K562 (cell line): ENCODE measurements around the gene GRK1. TPM values are rescaled to one million over a fixed set of nuclear protein-coding genes. Genes with fewer than 3 reads are reported as not detected.

ENCODE experiments used
- CBFA2T2 ChIP-seq: fragments of 450-650 bp; conservative IDR thresholded peaks from 2 replicates; pipeline ENCODE4 v1.6.1; 2017; ENCODE audit warnings: mild to moderate bottlenecking
- CTCF ChIP-seq, 3 experiments: IDR thresholded peaks in 2 of 3; conservative IDR thresholded peaks in 1 of 3; 2 replicates each; pipeline ENCODE4 v1.5.1; 2011 to 2012; ENCODE audit warnings: low read length in 3 of 3, mild to moderate bottlenecking in 3 of 3, control low read depth in 2 of 3, improper control_type of control experiment in 1 of 3, inconsistent platforms in 1 of 3, low read depth in 1 of 3, mixed read lengths in 1 of 3, moderate library complexity in 1 of 3; ENCODE audit not compliant: insufficient read depth in 2 of 3
- ETV1 ChIP-seq: fragments of 450-650 bp; conservative IDR thresholded peaks from 2 replicates; pipeline ENCODE4 v1.6.1; 2016; ENCODE audit warnings: missing genetic modification characterization, control low read depth, low read depth, missing compliant biosample characterization
- HNRNPH1 ChIP-seq: fragments of 200-400 bp; formaldehyde crosslinking; optimal IDR thresholded peaks from 2 replicates; pipeline ENCODE3; 2017; ENCODE audit warnings: low read depth, mild to moderate bottlenecking, low read length, moderate library complexity
- L3MBTL2 ChIP-seq: fragments of 450-650 bp; IDR thresholded peaks from 2 replicates; pipeline ENCODE4 v1.6.1; 2016; ENCODE audit warnings: mild to moderate bottlenecking, moderate library complexity
- MIER1 ChIP-seq: fragments of 450-650 bp; IDR thresholded peaks from 2 replicates; pipeline ENCODE4 v1.6.1; 2016; ENCODE audit warnings: antibody characterized with exemption, mild to moderate bottlenecking, low read depth
- NONO ChIP-seq, 2 experiments: fragments of 200-400 bp in 1 of 2; fragments of 450-650 bp in 1 of 2; formaldehyde crosslinking in 1 of 2; IDR thresholded peaks; 2 replicates each; pipeline ENCODE4 v1.6.1; 2017; ENCODE audit warnings: low read depth in 2 of 2, mild to moderate bottlenecking in 2 of 2, moderate library complexity in 2 of 2, low read length in 1 of 2
- NR2C2 ChIP-seq, 2 experiments: fragments of 200-800 bp in 1 of 2; sonication (Bioruptor generic) in 1 of 2; sonication (generic) in 1 of 2; formaldehyde crosslinking in 1 of 2; IDR thresholded peaks; 2 replicates each; pipeline versions ENCODE4 v1.6.1 to v1.8.0; 2016 to 2022; ENCODE audit warnings: mild to moderate bottlenecking in 1 of 2, missing compliant biosample characterization in 1 of 2, missing genetic modification characterization in 1 of 2, missing genetic modification reagents in 1 of 2
- PRDM10 ChIP-seq: fragments of 450-650 bp; IDR thresholded peaks from 2 replicates; pipeline ENCODE4 v1.6.1; 2018; ENCODE audit not compliant: partially characterized antibody
- RAD21 ChIP-seq, 2 experiments: fragments of 250-450 bp in 1 of 2; fragments of 450-650 bp in 1 of 2; sonication (Bioruptor Pico) in 1 of 2; formaldehyde crosslinking in 1 of 2; IDR thresholded peaks in 1 of 2; conservative IDR thresholded peaks in 1 of 2; 2 replicates each; pipeline versions ENCODE4 v1.4.0 to v1.8.0; 2020 to 2022; ENCODE audit warnings: mild to moderate bottlenecking in 2 of 2, moderate library complexity in 1 of 2
- SP1 ChIP-seq: sonication (generic); formaldehyde crosslinking; IDR thresholded peaks from 2 replicates; pipeline ENCODE4 v1.8.1; 2022; ENCODE audit warnings: mild to moderate bottlenecking, missing genetic modification reagents
- TCF3 ChIP-seq: sonication (generic); formaldehyde crosslinking; IDR thresholded peaks from 2 replicates; pipeline ENCODE4 v1.4.0; 2020; ENCODE audit warnings: mild to moderate bottlenecking, missing genetic modification reagents
- TFE3 ChIP-seq: fragments of 450-650 bp; formaldehyde crosslinking; IDR thresholded peaks from 2 replicates; pipeline ENCODE4 v1.4.0; 2020; ENCODE audit warnings: mild to moderate bottlenecking, mixed read lengths
- XRCC4 ChIP-seq: IDR thresholded peaks from one replicate; pipeline ENCODE4 v1.6.1; 2011; ENCODE audit not compliant: insufficient read depth, insufficient read length; ENCODE audit errors: extremely low read depth
- ZNF197 ChIP-seq: fragments of 200-800 bp; sonication (Bioruptor generic); IDR thresholded peaks from 2 replicates; pipeline ENCODE4 v1.6.1; 2016; ENCODE audit warnings: low read depth, missing genetic modification characterization, missing compliant biosample characterization
- ZNF431 ChIP-seq: sonication (generic); formaldehyde crosslinking; IDR thresholded peaks from 2 replicates; pipeline ENCODE4 v1.8.0; 2022; ENCODE audit warnings: mild to moderate bottlenecking, missing genetic modification reagents
- polyA plus RNA-seq, 8 experiments: library from polyadenylated mRNA; depleted of rRNA in 4 of 8; stranded (reverse) in 5 of 8; unstranded in 3 of 8; fragments of >200 nt; fragmentation: Nextera tagmentation in 2 of 8; fragmentation: Illumina TruSeq in 1 of 8; extraction: Ambion mirVana in 2 of 8; extraction: Trizol in 1 of 8; gene quantifications; 2 replicates each; pipeline versions ENCODE4 v1.2.1 to v1.2.3, GENCODE V29; 2011 to 2014; ENCODE audit warnings: inconsistent platforms in 1 of 8, missing spikeins in 1 of 8
- total RNA-seq, 7 experiments: library from RNA; depleted of rRNA in 6 of 7; stranded (reverse); fragments of >200 nt in 6 of 7; fragmentation: Illumina TruSeq in 2 of 7; extraction: Trizol in 2 of 7; gene quantifications; 2 replicates each; pipeline versions ENCODE4 v1.2.1 to v1.2.3, GENCODE V29; 2011 to 2021; ENCODE audit warnings: low replicate concordance in 1 of 7
- TF ChIP-seq, protein P1 (sequence below): sonication (generic); formaldehyde crosslinking; IDR thresholded peaks from 2 replicates; pipeline ENCODE4 v1.8.0; 2022; ENCODE audit warnings: mild to moderate bottlenecking, missing genetic modification reagents

Gene GRK1
- total and polyA plus RNA-seq, 9 of the 15 experiments (the other 6 are each of a cell fraction or from before 2014, with no cell fraction given), result 0.09 TPM; not detected in 8

DNA sequence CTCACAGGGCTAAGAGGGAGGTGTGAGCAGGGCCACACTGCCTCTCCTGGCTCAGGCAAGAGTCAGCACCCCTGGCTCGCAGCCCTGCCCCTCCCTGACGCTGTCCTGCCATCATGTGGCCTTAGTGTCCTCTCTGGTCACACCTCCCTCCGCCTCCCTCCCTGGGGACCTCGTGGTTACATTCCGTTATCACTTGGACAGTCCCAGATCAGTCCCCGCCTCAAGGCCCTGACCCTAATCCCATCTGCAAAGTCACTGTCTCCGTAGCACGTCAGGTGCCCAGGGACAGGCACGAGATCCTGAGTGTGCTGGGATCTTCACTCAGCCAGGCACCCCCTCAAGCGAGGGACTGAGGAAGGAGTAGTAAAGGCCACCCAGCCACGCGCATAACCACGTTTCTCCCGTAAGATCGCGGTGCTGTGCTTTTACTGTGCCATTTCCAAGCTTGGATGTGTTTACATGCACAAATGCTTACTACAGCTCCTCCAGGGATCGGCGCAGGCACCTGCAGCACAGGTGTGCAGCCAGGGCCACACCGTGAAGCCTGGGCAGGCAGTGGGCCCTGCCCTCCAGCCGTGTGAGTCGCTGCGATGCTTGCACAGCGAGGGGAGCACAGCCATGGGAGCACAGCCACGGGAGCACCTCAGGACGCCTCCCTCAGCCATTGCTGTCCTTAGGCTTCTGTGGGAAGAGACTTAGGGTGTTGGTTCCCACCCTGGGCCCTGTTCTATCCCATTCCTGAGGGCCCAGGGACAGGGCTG, 81.3 kb downstream of the GRK1 start (continued):
- TF ChIP-seq, protein P1, sequence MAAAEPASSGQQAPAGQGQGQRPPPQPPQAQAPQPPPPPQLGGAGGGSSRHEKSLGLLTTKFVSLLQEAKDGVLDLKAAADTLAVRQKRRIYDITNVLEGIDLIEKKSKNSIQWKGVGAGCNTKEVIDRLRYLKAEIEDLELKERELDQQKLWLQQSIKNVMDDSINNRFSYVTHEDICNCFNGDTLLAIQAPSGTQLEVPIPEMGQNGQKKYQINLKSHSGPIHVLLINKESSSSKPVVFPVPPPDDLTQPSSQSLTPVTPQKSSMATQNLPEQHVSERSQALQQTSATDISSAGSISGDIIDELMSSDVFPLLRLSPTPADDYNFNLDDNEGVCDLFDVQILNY, result no peak
- TF ChIP-seq CTCF (IDR thresholded peaks at IDR 0.05 in 2 of 3, conservative IDR thresholded peaks at IDR 0.05 in 1 of 3; ENCODE audit: insufficient read depth in 2 of 3, low read depth in 1 of 3, low read length in 3 of 3) (peak; percentile 34 to 48 (median 40)), XRCC4 (no peak), NONO (IDR thresholded peaks at IDR 0.05; ENCODE audit: low read depth in 2 of 2, low read length in 1 of 2) (no peak), ZNF197 (CRISPR knock-in tag) (no peak), ETV1 (tag) (no peak), HNRNPH1 (no peak), ZNF431 (CRISPR knock-in tag) (peak; percentile 50; the same call in 1 of the 2 replicates), TFE3 (peak; percentile 50), RAD21 (CRISPR knock-in tag; conservative IDR thresholded peaks at IDR 0.05 in 1 of 2, IDR thresholded peaks at IDR 0.05 in 1 of 2) (peak; percentile 26 to 32; a peak in 2 of 4 replicates), TCF3 (CRISPR knock-in tag) (peak; percentile 20; the same call in 1 of the 2 replicates), L3MBTL2 (peak; percentile 98), SP1 (CRISPR knock-in tag) (peak; percentile 39; the same call in 1 of the 2 replicates), NR2C2 (CRISPR knock-in tag; IDR thresholded peaks at IDR 0.05) (no peak), NR2C2 (tag; IDR thresholded peaks at IDR 0.05) (peak; percentile 45), PRDM10 (no peak), MIER1 (no peak), CBFA2T2 (no peak)
